ENCODE measurements around the gene ICAM2.
"Not testable (repeated sequence)": the region's sequence is repeated elsewhere in the genome, so short reads cannot be mapped to it uniquely, and the experiment has no call there.

The ICAM2 gene

DNA sequence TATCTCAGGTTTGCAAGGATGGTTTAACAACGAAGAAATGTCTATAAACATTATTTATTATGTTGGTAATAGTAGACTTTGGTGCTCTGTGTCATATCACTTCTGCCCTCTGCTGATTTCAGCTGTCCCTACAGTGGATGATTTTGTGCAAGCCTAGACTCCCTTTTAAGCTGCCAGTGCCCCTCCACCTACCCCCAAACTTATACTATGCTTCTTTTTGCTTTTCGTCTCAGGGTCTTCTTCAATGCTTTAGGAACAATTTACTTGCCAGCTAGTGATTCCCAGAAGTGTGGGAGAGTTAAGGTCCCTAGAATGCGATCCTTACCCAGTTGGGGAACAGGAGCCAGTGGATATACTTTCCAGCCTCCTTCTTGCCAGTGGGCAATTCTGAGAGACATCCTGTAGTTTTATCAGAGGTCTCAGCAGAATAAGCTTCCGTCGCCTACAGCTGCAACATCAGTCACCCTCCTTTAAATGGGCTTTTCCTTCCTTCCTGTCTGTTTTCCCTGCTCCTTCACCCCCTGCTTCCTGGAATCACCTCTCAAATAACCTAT is 4.1 kb downstream of the ICAM2 start:
- Histone ChIP-seq H3K4me3 (ENCODE audit: low read depth in 1 of 2, low read length in 2 of 2) (peak overlapping the region in 1 of 2 donors; percentile 20), H3K4me1 (ENCODE audit: control insufficient read depth in 1 of 2, insufficient read depth in 2 of 2, low read length in 2 of 2) (peaks cover 0 to 25% of the 10 kb centered on the region in 2 donors), H3K9me3 (ENCODE audit: control insufficient read depth in 1 of 2, low read length in 2 of 2) (no peaks in the 10 kb centered on the region), H3K36me3 (ENCODE audit: control insufficient read depth in 1 of 2, insufficient read depth in 2 of 2, low read length in 2 of 2) (no peaks in the 10 kb centered on the region), H3K9ac (ENCODE audit: low read depth in 1 of 2, low read length in 2 of 2) (peak overlapping the region in 1 of 2 donors; percentile 9), H3K27me3 (ENCODE audit: control insufficient read depth in 1 of 2, insufficient read depth in 2 of 2, low read length in 2 of 2) (no peaks in the 10 kb centered on the region), H3K27ac (ENCODE audit: low read depth, low read length) (no peak overlapping the region)

DNA sequence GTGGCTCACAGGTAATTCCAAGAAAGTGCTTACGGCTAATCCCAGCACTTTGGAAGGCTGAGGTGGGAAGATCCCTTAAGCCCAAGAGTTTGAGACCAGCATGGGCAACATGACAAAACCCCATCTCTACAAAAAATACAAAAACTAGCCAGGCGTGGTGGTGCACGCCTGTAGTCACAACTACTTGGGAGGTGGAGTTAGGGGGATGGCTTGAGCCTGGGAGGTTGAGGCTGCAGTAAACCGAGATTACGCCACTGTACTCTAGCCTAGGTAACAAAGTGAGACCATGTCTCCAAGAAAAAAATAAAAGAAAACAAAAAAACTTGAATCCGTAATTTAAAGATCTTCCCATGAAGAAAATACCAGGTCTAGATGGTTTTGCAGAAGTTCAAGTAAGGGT is 5.0 kb downstream of the ICAM2 start:
- peaks cover 0 to 21% of the 10 kb centered on the region in 2 donors for H3K4me1 ChIP-seq (ENCODE audit: control insufficient read depth in 1 of 2, insufficient read depth in 2 of 2, low read length in 2 of 2)
- H3K36me3 ChIP-seq (ENCODE audit: control insufficient read depth in 1 of 2, insufficient read depth in 2 of 2, low read length in 2 of 2) = no peaks in the 10 kb centered on the region
- no peak overlapping the region for H3K9ac ChIP-seq (ENCODE audit: low read depth in 1 of 2, low read length in 2 of 2)
- H3K27ac ChIP-seq (ENCODE audit: low read depth, low read length) = no peak overlapping the region
- H3K27me3 ChIP-seq (ENCODE audit: control insufficient read depth in 1 of 2, insufficient read depth in 2 of 2, low read length in 2 of 2) = no peaks in the 10 kb centered on the region
- no peaks in the 10 kb centered on the region for H3K9me3 ChIP-seq (ENCODE audit: control insufficient read depth in 1 of 2, low read length in 2 of 2)
- H3K4me3 ChIP-seq (ENCODE audit: low read depth in 1 of 2, low read length in 2 of 2) = no peak overlapping the region

DNA sequence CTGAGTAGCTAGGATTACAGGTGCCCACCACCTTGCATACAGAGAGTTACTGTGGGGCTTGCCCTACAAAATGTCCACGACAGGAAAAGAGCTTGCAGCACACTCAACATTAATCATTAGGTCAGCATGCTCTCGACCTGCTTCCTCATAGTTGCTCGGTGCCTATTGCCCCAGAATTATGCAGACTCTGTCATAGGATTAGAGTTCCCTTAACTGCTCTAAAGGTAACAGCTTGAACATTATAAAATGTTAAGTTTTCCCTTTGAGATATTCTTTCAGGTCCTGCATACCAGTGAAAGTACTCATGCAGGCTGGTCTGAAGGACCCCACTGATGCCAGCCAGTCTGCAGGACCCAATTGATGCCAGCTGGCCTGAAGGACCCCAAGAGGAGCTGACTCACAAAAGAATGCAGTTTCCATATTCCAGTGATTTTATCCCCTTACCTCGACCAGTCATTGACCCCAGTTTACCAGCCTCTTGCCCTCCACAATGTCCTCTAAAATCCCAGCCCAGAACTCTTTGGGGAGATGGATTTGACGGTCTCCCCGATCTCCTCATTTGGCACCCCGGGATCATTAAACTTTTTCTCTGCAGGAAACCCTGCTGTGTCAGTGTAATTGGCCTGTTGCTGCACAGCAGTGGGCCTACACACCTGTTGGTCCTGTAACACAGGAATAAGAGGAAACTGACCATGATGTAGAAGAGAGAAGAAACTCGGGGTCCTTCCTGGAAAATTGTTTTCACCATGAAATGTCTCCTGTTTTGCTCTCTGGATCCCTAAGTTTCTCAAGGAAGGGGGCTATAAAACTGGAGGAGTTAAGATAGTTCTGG is 10.6 kb downstream of the ICAM2 start:
- Histone ChIP-seq H3K4me3 (ENCODE audit: low read depth in 1 of 2, low read length in 2 of 2) (no peak overlapping the region), H3K27me3 (ENCODE audit: control insufficient read depth in 1 of 2, insufficient read depth in 2 of 2, low read length in 2 of 2) (no peaks in the 10 kb centered on the region), H3K9ac (ENCODE audit: low read depth in 1 of 2, low read length in 2 of 2) (no peak overlapping the region), H3K9me3 (ENCODE audit: control insufficient read depth in 1 of 2, low read length in 2 of 2) (no peaks in the 10 kb centered on the region), H3K27ac (ENCODE audit: low read depth, low read length) (no peak overlapping the region), H3K36me3 (ENCODE audit: control insufficient read depth in 1 of 2, insufficient read depth in 2 of 2, low read length in 2 of 2) (no peaks in the 10 kb centered on the region), H3K4me1 (ENCODE audit: control insufficient read depth in 1 of 2, insufficient read depth in 2 of 2, low read length in 2 of 2) (peaks cover 19 to 41% of the 10 kb centered on the region in 2 donors)

DNA sequence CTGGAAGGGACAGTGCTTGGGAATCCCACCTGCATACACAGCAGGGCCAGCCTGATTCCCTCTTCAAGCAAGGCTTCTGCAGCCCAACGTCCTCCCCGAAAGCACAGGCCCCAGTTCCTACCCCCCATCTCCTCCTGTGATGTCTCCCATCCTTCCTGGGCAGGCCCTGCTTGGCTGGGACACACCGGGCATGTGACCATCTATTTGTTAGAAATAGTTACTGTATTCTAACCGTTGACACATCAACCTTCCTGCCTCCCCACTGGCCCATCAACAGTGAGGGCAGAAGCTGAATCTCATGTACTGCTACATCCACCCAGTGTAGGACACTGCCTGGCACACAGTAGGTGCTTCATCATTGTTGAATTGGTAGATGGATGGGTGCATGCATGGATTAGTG is 11.6 kb downstream of the ICAM2 start:
- Histone ChIP-seq H3K9ac (ENCODE audit: low read depth in 1 of 2, low read length in 2 of 2) (no peak overlapping the region), H3K36me3 (ENCODE audit: control insufficient read depth in 1 of 2, insufficient read depth in 2 of 2, low read length in 2 of 2) (no peaks in the 10 kb centered on the region), H3K4me3 (ENCODE audit: low read depth in 1 of 2, low read length in 2 of 2) (no peak overlapping the region), H3K9me3 (ENCODE audit: control insufficient read depth in 1 of 2, low read length in 2 of 2) (no peaks in the 10 kb centered on the region), H3K27me3 (ENCODE audit: control insufficient read depth in 1 of 2, insufficient read depth in 2 of 2, low read length in 2 of 2) (no peaks in the 10 kb centered on the region), H3K4me1 (ENCODE audit: control insufficient read depth in 1 of 2, insufficient read depth in 2 of 2, low read length in 2 of 2) (peaks cover 19 to 41% of the 10 kb centered on the region in 2 donors), H3K27ac (ENCODE audit: low read depth, low read length) (no peak overlapping the region)

DNA sequence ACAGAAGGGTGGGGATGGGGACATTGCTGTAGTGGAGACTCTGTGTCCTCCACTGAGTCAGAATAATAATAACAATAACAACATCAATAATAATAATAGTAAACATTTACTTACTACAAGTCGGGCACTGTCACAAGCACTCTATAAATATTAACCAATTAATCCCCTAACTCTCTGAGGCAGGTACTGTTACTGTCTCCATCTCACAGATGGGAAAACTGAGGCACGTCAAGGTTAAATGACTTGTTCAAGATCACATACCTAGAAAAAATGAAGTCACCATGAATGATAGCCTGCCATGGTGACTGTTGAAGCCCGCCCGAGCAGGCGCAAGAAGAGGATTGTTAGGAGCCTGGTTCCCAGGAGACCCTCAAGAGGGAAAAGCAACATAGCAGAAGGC is 12.1 kb downstream of the ICAM2 start:
- Histone ChIP-seq H3K27me3 (ENCODE audit: control insufficient read depth in 1 of 2, insufficient read depth in 2 of 2, low read length in 2 of 2) (no peaks in the 10 kb centered on the region), H3K4me1 (ENCODE audit: control insufficient read depth in 1 of 2, insufficient read depth in 2 of 2, low read length in 2 of 2) (peaks cover 19 to 41% of the 10 kb centered on the region in 2 donors), H3K9ac (ENCODE audit: low read depth in 1 of 2, low read length in 2 of 2) (no peak overlapping the region), H3K4me3 (ENCODE audit: low read depth in 1 of 2, low read length in 2 of 2) (no peak overlapping the region), H3K9me3 (ENCODE audit: control insufficient read depth in 1 of 2, low read length in 2 of 2) (no peaks in the 10 kb centered on the region), H3K27ac (ENCODE audit: low read depth, low read length) (no peak overlapping the region), H3K36me3 (ENCODE audit: control insufficient read depth in 1 of 2, insufficient read depth in 2 of 2, low read length in 2 of 2) (no peaks in the 10 kb centered on the region)

DNA sequence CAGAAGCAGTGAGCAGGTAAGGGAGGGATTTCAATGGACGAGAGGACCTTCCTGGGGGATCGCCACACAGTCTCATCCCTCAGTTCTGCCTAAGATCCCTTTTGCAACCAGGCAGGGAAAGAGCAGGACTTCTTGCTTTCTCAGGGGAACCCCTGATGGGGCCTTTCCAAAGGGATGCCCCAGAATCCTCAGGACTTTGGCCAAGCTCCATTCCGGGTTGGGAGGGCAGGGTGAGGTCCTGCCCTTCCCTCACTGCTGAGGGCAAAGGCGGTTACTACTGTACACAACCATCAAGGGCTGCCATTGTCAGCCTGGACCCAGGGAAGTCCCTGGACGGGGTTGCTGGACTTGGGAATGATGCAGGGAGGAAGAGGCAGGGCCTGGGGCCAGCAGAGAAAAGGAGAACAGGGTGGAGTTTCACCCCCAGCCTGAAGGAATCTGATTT is 12.6 kb downstream of the ICAM2 start:
- H3K9me3 ChIP-seq (ENCODE audit: control insufficient read depth in 1 of 2, low read length in 2 of 2) = no peaks in the 10 kb centered on the region
- H3K4me1 ChIP-seq (ENCODE audit: control insufficient read depth in 1 of 2, insufficient read depth in 2 of 2, low read length in 2 of 2) = peaks cover 19 to 41% of the 10 kb centered on the region in 2 donors
- no peak overlapping the region for H3K27ac ChIP-seq (ENCODE audit: low read depth, low read length)
- peaks cover 0 to 3% of the 10 kb centered on the region in 2 donors for H3K36me3 ChIP-seq (ENCODE audit: control insufficient read depth in 1 of 2, insufficient read depth in 2 of 2, low read length in 2 of 2)
- no peaks in the 10 kb centered on the region for H3K27me3 ChIP-seq (ENCODE audit: control insufficient read depth in 1 of 2, insufficient read depth in 2 of 2, low read length in 2 of 2)
- H3K4me3 ChIP-seq (ENCODE audit: low read depth in 1 of 2, low read length in 2 of 2) = no peak overlapping the region
- no peak overlapping the region for H3K9ac ChIP-seq (ENCODE audit: low read depth in 1 of 2, low read length in 2 of 2)

DNA sequence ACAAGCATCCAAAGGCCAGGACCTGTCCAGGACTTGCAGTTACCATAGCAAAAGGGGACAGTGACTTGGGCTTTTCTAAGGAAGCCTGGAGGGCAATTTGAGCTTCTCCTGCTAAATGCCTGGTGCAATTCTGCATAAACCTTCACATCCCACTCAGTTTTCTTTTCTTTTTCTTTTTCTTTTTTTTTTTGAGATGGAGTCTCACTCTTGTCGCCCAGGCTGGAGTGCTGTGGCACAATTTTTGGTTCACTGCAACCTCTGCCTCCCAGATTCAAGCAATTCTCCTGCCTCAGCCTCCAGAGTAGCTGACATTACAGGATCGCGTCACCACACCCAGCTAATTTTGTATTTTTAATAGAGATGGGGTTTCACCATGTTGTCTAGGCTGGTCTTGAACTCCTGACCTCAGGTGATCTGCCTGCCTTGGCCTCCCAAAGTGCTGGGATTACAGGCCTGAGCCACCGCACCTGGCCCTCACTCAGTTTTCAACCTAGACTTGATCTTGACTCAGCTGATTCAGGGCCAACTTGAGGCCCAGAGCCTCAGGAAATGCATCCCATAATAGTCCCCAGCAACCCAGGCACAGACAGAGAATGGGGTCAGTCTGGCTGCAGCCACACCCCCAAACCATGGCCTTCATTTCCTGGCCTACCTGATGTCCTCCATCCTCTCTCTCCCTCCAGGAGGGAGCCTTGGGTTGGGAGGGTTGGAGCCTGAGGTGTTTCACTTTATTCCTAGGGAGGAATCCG is 13.2 kb downstream of the ICAM2 start:
- H3K9me3 ChIP-seq (ENCODE audit: control insufficient read depth in 1 of 2, low read length in 2 of 2); H3K4me3 ChIP-seq (ENCODE audit: low read depth in 1 of 2, low read length in 2 of 2); H3K36me3 ChIP-seq (ENCODE audit: control insufficient read depth in 1 of 2, insufficient read depth in 2 of 2, low read length in 2 of 2); H3K27ac ChIP-seq (ENCODE audit: low read depth, low read length); H3K9ac ChIP-seq (ENCODE audit: low read depth in 1 of 2, low read length in 2 of 2); H3K27me3 ChIP-seq (ENCODE audit: control insufficient read depth in 1 of 2, insufficient read depth in 2 of 2, low read length in 2 of 2): not testable (repeated sequence)
- H3K4me1 ChIP-seq (ENCODE audit: control insufficient read depth in 1 of 2, insufficient read depth in 2 of 2, low read length in 2 of 2) = peaks cover 19 to 41% of the 10 kb centered on the region in 2 donors

DNA sequence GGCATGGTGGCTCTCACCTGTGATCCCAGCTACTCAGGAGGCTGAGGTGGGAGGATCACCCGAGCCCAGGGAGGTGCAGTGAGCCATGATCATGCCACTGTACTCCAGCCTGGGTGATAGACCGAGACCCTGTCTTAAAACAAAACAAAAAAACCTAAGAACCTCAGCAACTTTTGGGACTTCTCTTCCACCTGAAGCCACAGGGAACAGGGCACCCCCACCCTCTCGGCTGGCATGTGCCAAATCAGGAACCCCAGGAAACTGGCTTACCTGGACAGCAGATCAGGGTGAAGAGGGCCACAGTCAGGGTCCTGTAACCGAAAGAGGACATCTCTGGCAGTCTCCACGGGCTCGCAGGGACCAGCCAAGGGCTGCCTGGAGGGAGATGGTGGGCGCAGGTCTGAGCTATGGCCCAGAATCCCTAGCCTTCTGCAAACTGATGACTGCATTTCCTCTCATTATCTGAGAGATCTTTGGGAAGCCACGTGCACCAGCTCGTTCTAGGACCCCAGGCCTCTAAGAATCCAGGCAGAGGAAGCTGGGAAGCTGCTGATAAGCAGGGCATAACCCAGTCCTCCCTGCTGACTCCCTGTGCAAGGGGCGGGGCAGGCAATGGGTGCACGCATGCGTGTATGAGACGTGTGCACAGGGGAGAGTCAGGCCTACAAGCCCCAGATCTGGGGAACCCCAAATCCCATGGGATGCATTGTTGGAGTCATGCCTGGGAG is 13.9 kb downstream of the ICAM2 start:
- Histone ChIP-seq H3K27ac (ENCODE audit: low read depth, low read length) (no peak overlapping the region), H3K27me3 (ENCODE audit: control insufficient read depth in 1 of 2, insufficient read depth in 2 of 2, low read length in 2 of 2) (no peaks in the 10 kb centered on the region), H3K9ac (ENCODE audit: low read depth in 1 of 2, low read length in 2 of 2) (no peak overlapping the region), H3K4me1 (ENCODE audit: control insufficient read depth in 1 of 2, insufficient read depth in 2 of 2, low read length in 2 of 2) (peaks cover 19 to 41% of the 10 kb centered on the region in 2 donors), H3K9me3 (ENCODE audit: control insufficient read depth in 1 of 2, low read length in 2 of 2) (no peaks in the 10 kb centered on the region), H3K36me3 (ENCODE audit: control insufficient read depth in 1 of 2, insufficient read depth in 2 of 2, low read length in 2 of 2) (peaks cover 0 to 3% of the 10 kb centered on the region in 2 donors), H3K4me3 (ENCODE audit: low read depth in 1 of 2, low read length in 2 of 2) (no peak overlapping the region)

DNA sequence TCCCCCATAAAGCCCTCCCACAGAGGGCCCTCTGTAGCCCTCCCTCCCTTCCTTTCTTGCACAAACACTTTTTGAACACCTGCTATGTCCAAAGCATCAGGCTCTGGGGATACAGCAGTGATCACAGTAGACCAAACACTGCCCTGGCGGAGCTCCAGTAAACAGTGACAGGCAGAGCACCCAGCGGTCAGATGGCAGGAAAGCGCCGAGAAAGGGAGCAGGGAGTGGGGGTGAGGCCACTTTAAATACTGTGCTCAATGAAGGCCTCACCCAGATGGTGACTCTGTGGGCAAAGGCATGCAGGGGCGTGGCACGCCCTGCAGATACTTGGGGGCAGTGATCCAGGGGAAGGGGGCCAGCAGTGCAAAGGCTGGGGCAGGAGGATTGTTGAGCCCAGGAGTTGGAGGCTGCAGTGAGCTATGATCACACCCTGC is 14.7 kb downstream of the ICAM2 start:
- Histone ChIP-seq H3K9me3 (ENCODE audit: control insufficient read depth in 1 of 2, low read length in 2 of 2) (no peaks in the 10 kb centered on the region), H3K27me3 (ENCODE audit: control insufficient read depth in 1 of 2, insufficient read depth in 2 of 2, low read length in 2 of 2) (no peaks in the 10 kb centered on the region), H3K36me3 (ENCODE audit: control insufficient read depth in 1 of 2, insufficient read depth in 2 of 2, low read length in 2 of 2) (peaks cover 0 to 3% of the 10 kb centered on the region in 2 donors), H3K4me1 (ENCODE audit: control insufficient read depth in 1 of 2, insufficient read depth in 2 of 2, low read length in 2 of 2) (peaks cover 19 to 41% of the 10 kb centered on the region in 2 donors), H3K4me3 (ENCODE audit: low read depth in 1 of 2, low read length in 2 of 2) (no peak overlapping the region), H3K27ac (ENCODE audit: low read depth, low read length) (no peak overlapping the region), H3K9ac (ENCODE audit: low read depth in 1 of 2, low read length in 2 of 2) (peak overlapping the region; percentile 28 to 33)
